H1 (cell line): ENCODE data around the gene INPP4A. TPM values are rescaled to one million over a fixed set of nuclear protein-coding genes. Genes with fewer than 3 reads are reported as not detected.

Source experiments
- CTCF ChIA-PET: fragments of 300-600 bp; sonication (Branson Sonifier 250); formaldehyde crosslinking; loops from one replicate; lab custom pipeline; 2021; ENCODE audit not compliant: partially characterized antibody; lab: Charles Lee
- POLR2A ChIA-PET: fragments of 300-600 bp; sonication (Branson Sonifier 250); formaldehyde crosslinking; loops from one replicate; lab custom pipeline; 2021; ENCODE audit warnings: inconsistent platforms; ENCODE audit not compliant: partially characterized antibody; lab: Charles Lee
- DNase-seq, 2 experiments: peaks; one replicate each; pipeline versions ENCODE4 v3.0.0 to v3.0.0-alpha.2; 2010 to 2022; ENCODE audit warnings: low spot score in 2 of 2, low read depth in 1 of 2, mixed read lengths in 1 of 2
- FAIRE-seq: peaks from 2 replicates; lab custom pipeline; 2011; peaks lifted over from hg19 to GRCh38; lab: Jason Lieb, UNC
- H2AFZ ChIP-seq: 2 replicates; pipeline ENCODE4 v1.8.1; 2012; ENCODE audit warnings: low read length, inconsistent platforms
- H2AK5ac ChIP-seq: 2 replicates; pipeline ENCODE4 v1.6.1; 2013; ENCODE audit warnings: low read depth, low read length
- H2BK120ac ChIP-seq: replicated peaks from 2 replicates; pipeline ENCODE3; 2013; ENCODE audit warnings: low read depth, low read length, inconsistent platforms
- H2BK12ac ChIP-seq: 2 replicates; pipeline ENCODE4 v1.6.1; 2013; ENCODE audit warnings: low read depth, low read length
- H2BK15ac ChIP-seq: 2 replicates; pipeline ENCODE4 v1.6.1; 2013; ENCODE audit warnings: low read length
- H2BK20ac ChIP-seq: 2 replicates; pipeline ENCODE4 v1.6.1; 2013; ENCODE audit warnings: low read length
- H2BK5ac ChIP-seq: 2 replicates; pipeline ENCODE4 v1.6.1; 2013; ENCODE audit warnings: low read depth, low read length
- H3K14ac ChIP-seq: 2 replicates; pipeline ENCODE4 v1.6.1; 2013; ENCODE audit warnings: inconsistent platforms; ENCODE audit not compliant: insufficient read length
- H3K18ac ChIP-seq: 2 replicates; pipeline ENCODE4 v1.6.1; 2013; ENCODE audit warnings: low read length; ENCODE audit errors: extremely low read depth
- H3K23ac ChIP-seq: 2 replicates; pipeline ENCODE4 v1.6.1; 2013; ENCODE audit warnings: inconsistent platforms; ENCODE audit not compliant: insufficient read length
- H3K23me2 ChIP-seq: 2 replicates; pipeline ENCODE4 v1.6.1; 2013; ENCODE audit warnings: low read depth, low read length
- H3K27ac ChIP-seq: 2 replicates; pipeline ENCODE4 v1.6.1; 2011; ENCODE audit warnings: low read depth, low read length, inconsistent platforms
- H3K27me3 ChIP-seq, 4 experiments: replicated peaks in 1 of 4; 1 replicate in 1 of 4; 2 replicates in 3 of 4; pipeline versions ENCODE4 v1.6.1 to v1.8.1; 2011 to 2013; ENCODE audit warnings: low read length in 3 of 4, mild to moderate bottlenecking in 3 of 4, inconsistent platforms in 2 of 4, mixed read lengths in 2 of 4, moderate library complexity in 1 of 4; ENCODE audit not compliant: control insufficient read depth in 3 of 4, insufficient read depth in 3 of 4; ENCODE audit errors: extremely low read depth in 1 of 4
- H3K36me3 ChIP-seq, 4 experiments: 2 replicates each; pipeline versions ENCODE4 v1.6.1 to v1.8.1; 2011 to 2013; ENCODE audit warnings: mild to moderate bottlenecking in 4 of 4, low read length in 3 of 4, moderate library complexity in 2 of 4, control low read depth in 1 of 4, inconsistent platforms in 1 of 4; ENCODE audit not compliant: insufficient read depth in 4 of 4, control insufficient read depth in 2 of 4
- H3K4ac ChIP-seq: replicated peaks from 2 replicates; pipeline ENCODE3; 2013; ENCODE audit warnings: low read length, low read depth, mixed read lengths, inconsistent platforms; ENCODE audit not compliant: insufficient read length
- H3K4me1 ChIP-seq, 4 experiments: replicated peaks in 1 of 4; 1 replicate in 1 of 4; 2 replicates in 3 of 4; pipeline versions ENCODE4 v1.6.1 to v1.8.1; 2011 to 2013; ENCODE audit warnings: low read length in 3 of 4, inconsistent platforms in 2 of 4, mixed read lengths in 1 of 4; ENCODE audit not compliant: insufficient read depth in 4 of 4, control insufficient read depth in 3 of 4
- H3K4me2 ChIP-seq, 2 experiments: 2 replicates each; pipeline versions ENCODE4 v1.6.1 to v1.8.1; 2011 to 2013; ENCODE audit warnings: low read depth in 2 of 2, low read length in 2 of 2, control low read depth in 1 of 2, inconsistent platforms in 1 of 2, mild to moderate bottlenecking in 1 of 2; ENCODE audit not compliant: insufficient read depth in 1 of 2
- H3K4me3 ChIP-seq, 4 experiments: fragments of 200-600, 300-600 bp in 1 of 4; sonication (generic), shearing (Covaris generic), sonication (Bioruptor Twin) in 1 of 4; 2 replicates each; pipeline versions ENCODE4 v1.5.1 to v1.8.1; 2011 to 2016; ENCODE audit warnings: low read length in 4 of 4, low read depth in 3 of 4, control low read depth in 2 of 4, inconsistent platforms in 2 of 4, mild to moderate bottlenecking in 2 of 4, mixed read lengths in 1 of 4, moderate library complexity in 1 of 4; ENCODE audit not compliant: insufficient read depth in 2 of 4; ENCODE audit errors: extremely low read depth in 1 of 4
- H3K56ac ChIP-seq: replicated peaks from 2 replicates; pipeline ENCODE3; 2013; ENCODE audit warnings: low read depth, mild to moderate bottlenecking, mixed read lengths, low read length, inconsistent platforms; ENCODE audit not compliant: insufficient read length
- H3K79me1 ChIP-seq: 2 replicates; pipeline ENCODE4 v1.6.1; 2013; ENCODE audit warnings: low read depth, low read length, control low read depth
- H3K79me2 ChIP-seq, 2 experiments: 2 replicates each; pipeline versions ENCODE4 v1.6.1 to v1.8.1; 2012 to 2013; ENCODE audit warnings: low read length in 2 of 2, mild to moderate bottlenecking in 2 of 2, inconsistent platforms in 1 of 2; ENCODE audit not compliant: insufficient read depth in 2 of 2, control insufficient read depth in 1 of 2
- H3K9ac ChIP-seq, 4 experiments: replicated peaks in 1 of 4; 1 replicate in 1 of 4; 2 replicates in 3 of 4; pipeline versions ENCODE4 v1.6.1 to v1.8.1; 2011 to 2013; ENCODE audit warnings: low read depth in 3 of 4, low read length in 3 of 4, control low read depth in 2 of 4, mild to moderate bottlenecking in 2 of 4, moderate library complexity in 2 of 4, inconsistent platforms in 1 of 4; ENCODE audit errors: extremely low read depth in 1 of 4
- H3K9me3 ChIP-seq, 2 experiments: 2 replicates each; pipeline versions ENCODE4 v1.6.1 to v1.8.1; 2012 to 2013; ENCODE audit warnings: mild to moderate bottlenecking in 2 of 2, moderate library complexity in 2 of 2, control low read depth in 1 of 2, inconsistent platforms in 1 of 2, low read depth in 1 of 2, low read length in 1 of 2, mixed read lengths in 1 of 2; ENCODE audit not compliant: insufficient read depth in 2 of 2
- H4K20me1 ChIP-seq, 2 experiments: replicated peaks in 1 of 2; 2 replicates each; pipeline versions ENCODE3 to v1.8.1; 2011 to 2013; ENCODE audit warnings: inconsistent platforms in 2 of 2, low read length in 2 of 2, mild to moderate bottlenecking in 1 of 2; ENCODE audit not compliant: insufficient read depth in 2 of 2, control insufficient read depth in 1 of 2
- H4K5ac ChIP-seq: 2 replicates; pipeline ENCODE4 v1.6.1; 2013; ENCODE audit warnings: low read length, low read depth, mixed read lengths, inconsistent platforms; ENCODE audit not compliant: insufficient read length
- H4K8ac ChIP-seq: 2 replicates; pipeline ENCODE4 v1.8.0; 2013; ENCODE audit warnings: mild to moderate bottlenecking, moderate library complexity, low read length, inconsistent platforms; ENCODE audit not compliant: insufficient read depth; ENCODE audit errors: extremely low read depth
- H4K91ac ChIP-seq: replicated peaks from 2 replicates; pipeline ENCODE3; 2013; ENCODE audit warnings: low read length, mixed read lengths, inconsistent platforms; ENCODE audit not compliant: insufficient read length
- BRCA1 ChIP-seq: IDR thresholded peaks from 2 replicates; pipeline ENCODE4 v1.6.1; 2012; ENCODE audit warnings: low read depth, low read length, improper control_type of control experiment
- CBX5 ChIP-seq: fragments of 300-800, 300-1000 bp; sonication (generic); IDR thresholded peaks from 2 replicates; pipeline ENCODE4 v1.7.1; 2016; ENCODE audit warnings: antibody characterized with exemption, low read length, low read depth
- CBX8 ChIP-seq: fragments of 300-800, 300-1000 bp; sonication (generic); IDR thresholded peaks from 2 replicates; pipeline ENCODE4 v1.7.1; 2016; ENCODE audit warnings: low read depth, low read length, borderline replicate concordance
- POLR2AphosphoS5 ChIP-seq: IDR thresholded peaks from 2 replicates; pipeline ENCODE4 v1.6.1; 2011; ENCODE audit warnings: low read depth, low read length
- RAD21 ChIP-seq, 2 experiments: IDR thresholded peaks in 1 of 2; conservative IDR thresholded peaks in 1 of 2; 2 replicates each; pipeline ENCODE4 v1.6.1; 2011; ENCODE audit warnings: low read depth in 2 of 2, low read length in 2 of 2, improper control_type of control experiment in 1 of 2, inconsistent platforms in 1 of 2, mild to moderate bottlenecking in 1 of 2, moderate library complexity in 1 of 2
- TAF1 ChIP-seq: IDR thresholded peaks from 2 replicates; pipeline ENCODE4 v1.6.1; 2011; ENCODE audit warnings: mild to moderate bottlenecking, low read depth, low read length
- whole genome bisulfite sequencing, 2 experiments: shearing (Covaris generic) in 1 of 2; methylation state at CpG; one replicate each; pipeline versions ENCODE4 v1.1.6 to v1.1.7; 2013 to 2015; ENCODE audit warnings: low lambda C conversion rate in 2 of 2, mixed read lengths in 2 of 2, inconsistent platforms in 1 of 2, low coverage in 1 of 2, missing lambda C conversion rate in 1 of 2; ENCODE audit not compliant: insufficient replicate concordance in 2 of 2, insufficient coverage in 1 of 2, insufficient read length in 1 of 2; ENCODE audit errors: extremely low coverage in 1 of 2, missing lambda C conversion rate in 1 of 2; 5-methylcytosine and 5-hydroxymethylcytosine counted together
- polyA plus RNA-seq, 7 experiments: library from polyadenylated mRNA; depleted of rRNA in 3 of 7; stranded (reverse) in 5 of 7; unstranded in 2 of 7; fragments of >200 nt in 5 of 7; fragments of 200-250 nt in 2 of 7; gene quantifications; 1 replicate in 5 of 7; 2 replicates in 1 of 7; 4 replicates in 1 of 7; pipeline versions ENCODE4 v1.2.1 to v1.2.3, GENCODE V29; 2011 to 2013; ENCODE audit warnings: missing spikeins in 2 of 7, mixed read lengths in 2 of 7
- total RNA-seq: library from RNA; stranded (reverse); fragmentation: NEBNext Ultra II Directional; extraction: Animal tissue kit (Norgen Biotek cat#: 25700); gene quantifications from 2 replicates; pipeline ENCODE4 v1.2.1, GENCODE V29; 2021
- TF ChIP-seq, protein P1 (sequence below), 3 experiments: IDR thresholded peaks; 1 replicate in 2 of 3; 2 replicates in 1 of 3; pipeline versions ENCODE4 v1.5.1 to v1.6.1; 2011; ENCODE audit warnings: low read length in 3 of 3, mild to moderate bottlenecking in 3 of 3, inconsistent platforms in 2 of 3, low read depth in 1 of 3, moderate library complexity in 1 of 3; ENCODE audit not compliant: insufficient read depth in 1 of 3; ENCODE audit errors: control extremely low read depth in 1 of 3

INPP4A gene
- total and polyA plus RNA-seq, 2 of the 8 experiments (the other 6 are each of a cell fraction or from before 2014, with no cell fraction given), result 25.6 to 34.3 TPM

DNA sequence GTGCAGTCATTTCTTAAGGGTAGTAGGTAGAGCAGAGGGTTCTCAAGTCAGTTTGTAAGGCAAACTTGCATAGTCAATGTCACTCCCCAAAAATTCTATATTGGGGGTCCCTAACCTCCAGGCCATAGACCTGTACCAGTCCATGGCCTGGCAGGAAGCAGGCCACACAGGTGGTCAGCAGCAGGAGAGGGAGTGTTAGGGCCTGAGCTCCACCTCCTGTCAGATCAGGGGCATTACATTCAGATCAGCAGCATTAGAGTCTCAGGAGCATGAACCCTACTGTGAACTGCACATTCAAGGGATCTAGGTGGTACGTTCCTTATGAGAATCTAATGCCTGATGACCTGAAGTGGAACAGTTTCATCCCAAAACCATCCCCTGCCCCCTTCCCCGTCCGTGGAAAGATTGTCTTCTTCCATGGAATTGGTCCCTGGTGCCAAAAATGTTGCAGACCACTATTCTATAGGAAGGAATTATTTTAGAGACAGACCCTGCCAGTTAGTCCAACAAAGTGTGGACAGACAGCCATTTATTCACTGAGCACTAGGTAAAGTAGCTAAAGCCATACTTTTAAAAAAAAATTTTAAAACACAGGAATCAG lies 157.0 kb downstream of the INPP4A start:
- ChIA-PET POLR2A (interaction anchor here (0.5 to 1.0 kb wide), 2 partner anchors 33 to 390 kb away, joined by 3 to 4 read pairs; no protein-coding TSS in a partner anchor), CTCF (interaction anchor here (0.6 to 1.9 kb wide), 12 partner anchors 13 to 464 kb away, joined by 3 to 11 read pairs (median 4); no protein-coding TSS in a partner anchor)
- H3K79me1 ChIP-seq, result no peaks in the 10 kb centered on the region; the same call in 1 of the 2 replicates
- no peak overlapping the region for H2AFZ ChIP-seq
- no peak overlapping the region for H2AK5ac ChIP-seq
- TF ChIP-seq BRCA1 (no peak), RAD21 (IDR thresholded peaks at IDR 0.05 in 1 of 2, conservative IDR thresholded peaks at IDR 0.05 in 1 of 2; ENCODE audit: low read depth in 2 of 2, low read length in 2 of 2) (peak; percentile 74 to 82), POLR2AphosphoS5 (peak; percentile 77), CBX5 (no peak), CBX8 (no peak), TAF1 (no peak)
- TF ChIP-seq, protein P1, sequence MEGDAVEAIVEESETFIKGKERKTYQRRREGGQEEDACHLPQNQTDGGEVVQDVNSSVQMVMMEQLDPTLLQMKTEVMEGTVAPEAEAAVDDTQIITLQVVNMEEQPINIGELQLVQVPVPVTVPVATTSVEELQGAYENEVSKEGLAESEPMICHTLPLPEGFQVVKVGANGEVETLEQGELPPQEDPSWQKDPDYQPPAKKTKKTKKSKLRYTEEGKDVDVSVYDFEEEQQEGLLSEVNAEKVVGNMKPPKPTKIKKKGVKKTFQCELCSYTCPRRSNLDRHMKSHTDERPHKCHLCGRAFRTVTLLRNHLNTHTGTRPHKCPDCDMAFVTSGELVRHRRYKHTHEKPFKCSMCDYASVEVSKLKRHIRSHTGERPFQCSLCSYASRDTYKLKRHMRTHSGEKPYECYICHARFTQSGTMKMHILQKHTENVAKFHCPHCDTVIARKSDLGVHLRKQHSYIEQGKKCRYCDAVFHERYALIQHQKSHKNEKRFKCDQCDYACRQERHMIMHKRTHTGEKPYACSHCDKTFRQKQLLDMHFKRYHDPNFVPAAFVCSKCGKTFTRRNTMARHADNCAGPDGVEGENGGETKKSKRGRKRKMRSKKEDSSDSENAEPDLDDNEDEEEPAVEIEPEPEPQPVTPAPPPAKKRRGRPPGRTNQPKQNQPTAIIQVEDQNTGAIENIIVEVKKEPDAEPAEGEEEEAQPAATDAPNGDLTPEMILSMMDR (IDR thresholded peaks at IDR 0.05; ENCODE audit: control extremely low read depth in 1 of 3, insufficient read depth in 1 of 3, low read depth in 1 of 3, low read length in 3 of 3), result peak; percentile 69 to 81 (median 70)
- no peak overlapping the region for H2BK120ac ChIP-seq
- peaks cover 0 to 6% of the 10 kb centered on the region in 2 experiments for H4K20me1 ChIP-seq
- no peak overlapping the region for H4K91ac ChIP-seq
- no peak overlapping the region for H3K4ac ChIP-seq
- H3K23ac ChIP-seq, result no peak overlapping the region
- H3K27me3 ChIP-seq, result no peaks in the 10 kb centered on the region
- H3K9ac ChIP-seq, result no peak overlapping the region
- WGBS, 2 experiments, result 64% methylated on average over 3 of the region's 3 CpGs; no CpG with 5 or more reads in 1 of the 2 experiments
- H3K27ac ChIP-seq, result no peak overlapping the region
- H3K18ac ChIP-seq, result no peak overlapping the region
- H3K4me3 ChIP-seq, result no peak overlapping the region
- H3K4me2 ChIP-seq, result no peak overlapping the region
- DNase-seq, result no peak
- H2BK12ac ChIP-seq, result no peak overlapping the region
- H3K23me2 ChIP-seq, result no peaks in the 10 kb centered on the region; the same call in 1 of the 2 replicates
- H3K56ac ChIP-seq, result no peak overlapping the region
- H3K14ac ChIP-seq, result no peak overlapping the region
- no peak overlapping the region for H4K5ac ChIP-seq
- no peak overlapping the region for H2BK20ac ChIP-seq
- no peaks in the 10 kb centered on the region for H3K9me3 ChIP-seq
- no peak overlapping the region for H4K8ac ChIP-seq
- peaks cover 3 to 24% (median 14%) of the 10 kb centered on the region in 4 experiments; a peak in 7 of 8 replicates for H3K36me3 ChIP-seq
- H3K79me2 ChIP-seq, result peaks cover 8 to 20% of the 10 kb centered on the region in 2 experiments
- peak; percentile 24 for FAIRE-seq
- H2BK15ac ChIP-seq, result no peak overlapping the region
- H2BK5ac ChIP-seq, result no peak overlapping the region
- H3K4me1 ChIP-seq, result 0 out of 7 replicates have a peak, but pooled peaks cover 0 to 2% (median 0%) of the 10 kb centered on the region in 4 experiments
